A549 (cell line): Measurements from ENCODE around the gene RPS14. TPM values are rescaled to one million over a fixed set of nuclear protein-coding genes. Genes with fewer than 3 reads are reported as not detected.

Experiments
- ATAC-seq, 2 experiments: fragments of 200-7000 bp in 1 of 2; fragments of >200 bp in 1 of 2; cut with Nextera tagmentation in 1 of 2; cut with Tn5 transposase in 1 of 2; 3 replicates each; pipeline versions ENCODE4 v1.8.0 to v1.9.1; 2018 to 2020; ENCODE audit warnings: mild to moderate bottlenecking in 1 of 2, moderate library complexity in 1 of 2
- CTCF ChIA-PET: fragments of 300-600 bp; sonication (Branson Sonifier 250); formaldehyde crosslinking; extraction: SDS; loops from one replicate; lab custom pipeline; 2021; ENCODE audit warnings: antibody characterized with exemption, inconsistent platforms; lab: Yijun Ruan, JAX
- POLR2A ChIA-PET: fragments of 350-600 bp; formaldehyde crosslinking; extraction: SDS; loops from one replicate; lab custom pipeline; 2021; ENCODE audit warnings: antibody characterized with exemption, inconsistent platforms; lab: Yijun Ruan, JAX
- DNase-seq, 2 experiments: peaks; one replicate each; pipeline versions ENCODE4 v3.0.0 to v3.0.0-alpha.2; 2011 to 2016; ENCODE audit warnings: low read depth in 1 of 2, low spot score in 1 of 2
- FAIRE-seq: peaks from 2 replicates; lab custom pipeline; 2011; peaks lifted over from hg19 to GRCh38; lab: Jason Lieb, UNC
- H3K27ac ChIP-seq, 2 experiments: fragments of >200 bp; sonication (Bioruptor Twin); formaldehyde crosslinking; 3 replicates each; pipeline ENCODE4 v1.5.1; 2016 to 2017
- H3K4me1 ChIP-seq: fragments of >200 bp; sonication (Bioruptor Twin); formaldehyde crosslinking; 3 replicates; pipeline ENCODE4 v1.6.1; 2016
- H3K4me2 ChIP-seq: fragments of >200 bp; sonication (Bioruptor Twin); formaldehyde crosslinking; 3 replicates; pipeline ENCODE4 v1.6.1; 2016
- H3K4me3 ChIP-seq: fragments of >200 bp; sonication (Bioruptor Twin); formaldehyde crosslinking; 3 replicates; pipeline ENCODE4 v1.5.1; 2016
- H3K9me3 ChIP-seq: fragments of >200 bp; sonication (Bioruptor Twin); formaldehyde crosslinking; 3 replicates; pipeline ENCODE4 v1.6.1; 2016
- BHLHE40 ChIP-seq: IDR thresholded peaks from 2 replicates; pipeline ENCODE4 v1.6.1; 2012; ENCODE audit warnings: low read depth, low read length, inconsistent platforms
- CBX8 ChIP-seq: fragments of 200-600 bp; sonication (generic); IDR thresholded peaks from 2 replicates; pipeline ENCODE4 v1.6.1; 2016
- EHMT2 ChIP-seq: fragments of 200-600 bp; sonication (generic); IDR thresholded peaks from 2 replicates; pipeline ENCODE4 v1.6.1; 2016; ENCODE audit warnings: antibody characterized with exemption, low read depth, mild to moderate bottlenecking, moderate library complexity
- EP300 ChIP-seq, 2 experiments: fragments of >200 bp; sonication (Bioruptor Twin); formaldehyde crosslinking; IDR thresholded peaks; 2 replicates in 1 of 2; 3 replicates in 1 of 2; pipeline ENCODE4 v1.6.1; 2016 to 2017
- ESRRA ChIP-seq: fragments of 150-350 bp; IDR thresholded peaks from 2 replicates; pipeline ENCODE4 v1.6.1; 2014; ENCODE audit warnings: mild to moderate bottlenecking, low read length, borderline replicate concordance
- FOSL2 ChIP-seq, 2 experiments: fragments of 450-650 bp in 1 of 2; fragments of >200 bp in 1 of 2; sonication (Bioruptor Twin) in 1 of 2; formaldehyde crosslinking; IDR thresholded peaks; 2 replicates each; pipeline versions ENCODE4 v1.5.0 to v1.6.1; 2016 to 2020; ENCODE audit warnings: mild to moderate bottlenecking in 1 of 2, moderate library complexity in 1 of 2
- GATA3 ChIP-seq: IDR thresholded peaks from 2 replicates; pipeline ENCODE4 v1.6.1; 2012; ENCODE audit warnings: borderline replicate concordance
- HOXA7 ChIP-seq: fragments of 250-450 bp; sonication (Bioruptor Pico); IDR thresholded peaks from 2 replicates; pipeline ENCODE4 v1.5.0; 2020; ENCODE audit warnings: mild to moderate bottlenecking, moderate library complexity
- HOXB13 ChIP-seq: fragments of 250-450 bp; sonication (Bioruptor Pico); IDR thresholded peaks from 2 replicates; pipeline ENCODE4 v1.5.0; 2020; ENCODE audit warnings: low read depth, mild to moderate bottlenecking, moderate library complexity
- JUN ChIP-seq, 2 experiments: fragments of >200 bp; sonication (Bioruptor Twin); formaldehyde crosslinking; IDR thresholded peaks; 2 replicates in 1 of 2; 3 replicates in 1 of 2; pipeline ENCODE4 v1.6.1; 2016 to 2017
- KDM1A ChIP-seq: fragments of 200-600 bp; sonication (generic); IDR thresholded peaks from 2 replicates; pipeline ENCODE4 v1.6.1; 2016; ENCODE audit warnings: low read depth, mild to moderate bottlenecking
- NR3C1 ChIP-seq: fragments of >200 bp; sonication (Bioruptor Twin); formaldehyde crosslinking; IDR thresholded peaks from 3 replicates; pipeline ENCODE4 v1.6.1; 2017
- PHF8 ChIP-seq: fragments of 200-600 bp; sonication (generic); IDR thresholded peaks from 2 replicates; pipeline ENCODE4 v1.6.1; 2016; ENCODE audit warnings: low read depth, mild to moderate bottlenecking, antibody characterized with exemption, moderate library complexity, borderline replicate concordance
- POLR2AphosphoS2 ChIP-seq: conservative IDR thresholded peaks from 2 replicates; pipeline ENCODE4 v1.6.1; 2012; ENCODE audit warnings: low read length, improper control_type of control experiment, inconsistent platforms
- RAD21 ChIP-seq, 2 experiments: fragments of >200 bp in 1 of 2; sonication (Bioruptor Twin) in 1 of 2; formaldehyde crosslinking in 1 of 2; IDR thresholded peaks in 1 of 2; conservative IDR thresholded peaks in 1 of 2; 2 replicates in 1 of 2; 3 replicates in 1 of 2; pipeline ENCODE4 v1.6.1; 2012 to 2018; ENCODE audit warnings: inconsistent platforms in 1 of 2
- RFX5 ChIP-seq: fragments of 450-650 bp; IDR thresholded peaks from 2 replicates; pipeline ENCODE4 v1.7.1; 2014; ENCODE audit warnings: antibody characterized with exemption, mild to moderate bottlenecking, moderate library complexity
- RNF2 ChIP-seq: fragments of 200-600 bp; sonication (generic); IDR thresholded peaks from 2 replicates; pipeline ENCODE4 v1.6.1; 2016; ENCODE audit warnings: low read depth, mild to moderate bottlenecking, antibody characterized with exemption, moderate library complexity, borderline replicate concordance
- SREBF2 ChIP-seq: fragments of 450-650 bp; IDR thresholded peaks from 2 replicates; pipeline ENCODE4 v1.6.1; 2014; ENCODE audit warnings: mild to moderate bottlenecking, moderate library complexity
- TFCP2L1 ChIP-seq: fragments of 250-450 bp; sonication (Bioruptor Pico); IDR thresholded peaks from 2 replicates; pipeline ENCODE4 v1.5.0; 2021; ENCODE audit warnings: mild to moderate bottlenecking
- TP53 ChIP-seq: fragments of 250-450 bp; sonication (Bioruptor Pico); IDR thresholded peaks from 2 replicates; pipeline ENCODE4 v1.5.0; 2021; ENCODE audit warnings: mild to moderate bottlenecking, moderate library complexity
- ZC3H11A ChIP-seq: fragments of 450-650 bp; IDR thresholded peaks from 2 replicates; pipeline ENCODE4 v1.6.1; 2014; ENCODE audit warnings: antibody characterized with exemption, mild to moderate bottlenecking
- ZFP36 ChIP-seq: fragments of 450-650 bp; IDR thresholded peaks from 2 replicates; pipeline ENCODE4 v1.6.1; 2014; ENCODE audit warnings: borderline replicate concordance; ENCODE audit not compliant: partially characterized antibody
- WGBS: methylation state at CpG from one replicate; pipeline ENCODE4 v1.1.6; 2017; ENCODE audit errors: missing lambda C conversion rate; 5-methylcytosine and 5-hydroxymethylcytosine counted together
- polyA plus RNA-seq, 4 experiments: library from polyadenylated mRNA; depleted of rRNA in 3 of 4; stranded (reverse); fragments of >200 nt; fragmentation: RNase III in 1 of 4; extraction: RNeasy Plus Mini Kit Qiagen cat#74134 plus additional on column Dnase treatment in 1 of 4; gene quantifications; 2 replicates in 3 of 4; 3 replicates in 1 of 4; pipeline ENCODE4 v1.2.3, GENCODE V29; 2011 to 2017
- TF ChIP-seq, protein P1 (sequence below): IDR thresholded peaks from 2 replicates; pipeline ENCODE4 v1.6.1; 2012
- TF ChIP-seq, protein P2 (sequence below): fragments of 250-450 bp; sonication (Bioruptor Pico); IDR thresholded peaks from 2 replicates; pipeline ENCODE4 v1.5.0; 2020; ENCODE audit warnings: low read depth, mild to moderate bottlenecking, moderate library complexity
- TF ChIP-seq, protein P3 (sequence below): fragments of >200 bp; sonication (Bioruptor Twin); formaldehyde crosslinking; IDR thresholded peaks from 3 replicates; pipeline ENCODE4 v1.5.1; 2016
- TF ChIP-seq, protein P4 (sequence below): fragments of >200 bp; sonication (Bioruptor Twin); formaldehyde crosslinking; IDR thresholded peaks from 2 replicates; pipeline ENCODE4 v1.6.1; 2016
- TF ChIP-seq, protein P5 (sequence below): fragments of >200 bp; sonication (Bioruptor Twin); formaldehyde crosslinking; IDR thresholded peaks from 3 replicates; pipeline ENCODE4 v1.6.1; 2016

Gene RPS14
- polyA plus RNA-seq, 2 of the 4 experiments (the other 2 are of a cell fraction): 3,794 to 3,799 TPM

DNA sequence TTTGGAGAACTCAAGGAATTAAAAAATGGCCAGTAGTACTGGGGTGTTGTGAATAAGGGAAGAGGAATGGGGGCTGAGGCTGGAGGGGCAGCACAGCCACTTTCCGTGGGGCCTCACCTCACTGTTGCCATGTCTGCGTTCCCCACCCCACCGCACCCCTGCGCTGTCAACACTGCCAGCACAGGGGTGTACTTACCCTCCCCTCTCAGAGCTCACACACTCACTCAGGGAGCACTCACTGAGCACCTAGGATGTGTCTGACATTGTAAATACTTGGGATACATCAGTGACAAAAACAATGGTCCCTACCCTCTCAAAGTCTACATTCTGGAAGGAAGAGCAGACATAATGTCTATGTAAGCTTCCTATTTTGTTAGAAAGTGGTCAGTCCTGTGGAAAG, 3.4 kb upstream of the RPS14 start:
- Histone ChIP-seq H3K4me2 (no peak overlapping the region), H3K4me1 (peaks cover 3% of the 10 kb centered on the region), H3K9me3 (peaks cover 5% of the 10 kb centered on the region; the same call in 2 of the 3 replicates), H3K4me3 (no peak overlapping the region), H3K27ac (no peak overlapping the region)
- ATAC-seq: no peak
- CTCF ChIA-PET: interaction anchor here (0.8 to 5.1 kb wide), 3 partner anchors 72 to 107 kb away, joined by 3 to 32 read pairs (median 8); no protein-coding TSS in a partner anchor
- WGBS: 93% methylated on average over 4 of the region's 4 CpGs
- no peak for TF ChIP-seq SREBF2
- TF ChIP-seq CBX8: no peak
- TF ChIP-seq EP300 (IDR thresholded peaks at IDR 0.05): no peak
- TF ChIP-seq TP53: no peak
- TF ChIP-seq POLR2AphosphoS2: no peak
- no peak for TF ChIP-seq FOSL2 (IDR thresholded peaks at IDR 0.05)
- TF ChIP-seq FOSL2 (CRISPR knock-in tag; IDR thresholded peaks at IDR 0.05): no peak
- TF ChIP-seq PHF8: no peak
- POLR2A ChIA-PET: no interaction called here
- FAIRE-seq: no peak
- no peak for DNase-seq

DNA sequence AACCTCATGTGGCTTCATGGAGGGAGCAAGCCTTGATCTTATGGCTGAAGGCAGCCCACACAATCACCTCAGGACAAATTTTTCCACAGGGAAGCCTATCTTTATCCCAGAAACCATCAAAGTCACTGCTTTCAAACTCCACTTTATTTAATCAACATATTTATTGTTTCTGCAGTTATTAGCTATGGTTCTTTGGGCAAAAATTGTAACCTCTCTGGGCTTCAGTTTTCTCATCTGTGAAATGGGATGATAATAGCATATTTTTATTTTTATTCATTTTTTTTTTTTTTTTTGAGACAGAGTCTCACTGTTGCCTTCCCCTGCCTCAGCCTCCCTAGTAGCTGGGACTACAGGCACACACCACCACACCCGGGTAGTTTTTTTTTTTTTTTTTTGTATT, 2.1 kb upstream of the RPS14 start:
- FAIRE-seq (no peak), DNase-seq (no peak), ATAC-seq (no peak)
- Histone ChIP-seq H3K27ac (no peak overlapping the region), H3K4me1 (peaks cover 16% of the 10 kb centered on the region), H3K4me3 (no peak overlapping the region), H3K9me3 (peaks cover 5% of the 10 kb centered on the region; the same call in 2 of the 3 replicates), H3K4me2 (no peak overlapping the region)
- TF ChIP-seq, protein P1, sequence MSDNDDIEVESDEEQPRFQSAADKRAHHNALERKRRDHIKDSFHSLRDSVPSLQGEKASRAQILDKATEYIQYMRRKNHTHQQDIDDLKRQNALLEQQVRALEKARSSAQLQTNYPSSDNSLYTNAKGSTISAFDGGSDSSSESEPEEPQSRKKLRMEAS: no peak
- TF ChIP-seq EP300 (IDR thresholded peaks at IDR 0.05): no peak
- no peak for TF ChIP-seq TP53
- no peak for TF ChIP-seq BHLHE40
- TF ChIP-seq, protein P2, sequence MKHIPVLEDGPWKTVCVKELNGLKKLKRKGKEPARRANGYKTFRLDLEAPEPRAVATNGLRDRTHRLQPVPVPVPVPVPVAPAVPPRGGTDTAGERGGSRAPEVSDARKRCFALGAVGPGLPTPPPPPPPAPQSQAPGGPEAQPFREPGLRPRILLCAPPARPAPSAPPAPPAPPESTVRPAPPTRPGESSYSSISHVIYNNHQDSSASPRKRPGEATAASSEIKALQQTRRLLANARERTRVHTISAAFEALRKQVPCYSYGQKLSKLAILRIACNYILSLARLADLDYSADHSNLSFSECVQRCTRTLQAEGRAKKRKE (CRISPR knock-in tag): no peak
- no peak for TF ChIP-seq GATA3
- TF ChIP-seq, protein P3, sequence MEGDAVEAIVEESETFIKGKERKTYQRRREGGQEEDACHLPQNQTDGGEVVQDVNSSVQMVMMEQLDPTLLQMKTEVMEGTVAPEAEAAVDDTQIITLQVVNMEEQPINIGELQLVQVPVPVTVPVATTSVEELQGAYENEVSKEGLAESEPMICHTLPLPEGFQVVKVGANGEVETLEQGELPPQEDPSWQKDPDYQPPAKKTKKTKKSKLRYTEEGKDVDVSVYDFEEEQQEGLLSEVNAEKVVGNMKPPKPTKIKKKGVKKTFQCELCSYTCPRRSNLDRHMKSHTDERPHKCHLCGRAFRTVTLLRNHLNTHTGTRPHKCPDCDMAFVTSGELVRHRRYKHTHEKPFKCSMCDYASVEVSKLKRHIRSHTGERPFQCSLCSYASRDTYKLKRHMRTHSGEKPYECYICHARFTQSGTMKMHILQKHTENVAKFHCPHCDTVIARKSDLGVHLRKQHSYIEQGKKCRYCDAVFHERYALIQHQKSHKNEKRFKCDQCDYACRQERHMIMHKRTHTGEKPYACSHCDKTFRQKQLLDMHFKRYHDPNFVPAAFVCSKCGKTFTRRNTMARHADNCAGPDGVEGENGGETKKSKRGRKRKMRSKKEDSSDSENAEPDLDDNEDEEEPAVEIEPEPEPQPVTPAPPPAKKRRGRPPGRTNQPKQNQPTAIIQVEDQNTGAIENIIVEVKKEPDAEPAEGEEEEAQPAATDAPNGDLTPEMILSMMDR: no peak
- TF ChIP-seq FOSL2 (IDR thresholded peaks at IDR 0.05): no peak
- TF ChIP-seq FOSL2 (CRISPR knock-in tag; IDR thresholded peaks at IDR 0.05): no peak
- TF ChIP-seq HOXA7 (CRISPR knock-in tag): no peak
- TF ChIP-seq JUN (IDR thresholded peaks at IDR 0.05): no peak
- TF ChIP-seq ZC3H11A: no peak
- TF ChIP-seq ZFP36: no peak
- no peak for TF ChIP-seq EHMT2
- no peak for TF ChIP-seq HOXB13 (CRISPR knock-in tag)
- TF ChIP-seq ESRRA: no peak
- POLR2A ChIA-PET: interaction anchor here (0.7 kb wide), 2 partner anchors 307 to 630 kb away, joined by 3 read pairs; partner anchors contain the start of gene DCTN4
- WGBS: 85% methylated on average over 1 of the region's 1 CpG
- CTCF ChIA-PET: interaction anchor here (0.6 to 5.1 kb wide), 6 partner anchors 8 to 109 kb away, joined by 3 to 32 read pairs (median 20); no protein-coding TSS in a partner anchor

DNA sequence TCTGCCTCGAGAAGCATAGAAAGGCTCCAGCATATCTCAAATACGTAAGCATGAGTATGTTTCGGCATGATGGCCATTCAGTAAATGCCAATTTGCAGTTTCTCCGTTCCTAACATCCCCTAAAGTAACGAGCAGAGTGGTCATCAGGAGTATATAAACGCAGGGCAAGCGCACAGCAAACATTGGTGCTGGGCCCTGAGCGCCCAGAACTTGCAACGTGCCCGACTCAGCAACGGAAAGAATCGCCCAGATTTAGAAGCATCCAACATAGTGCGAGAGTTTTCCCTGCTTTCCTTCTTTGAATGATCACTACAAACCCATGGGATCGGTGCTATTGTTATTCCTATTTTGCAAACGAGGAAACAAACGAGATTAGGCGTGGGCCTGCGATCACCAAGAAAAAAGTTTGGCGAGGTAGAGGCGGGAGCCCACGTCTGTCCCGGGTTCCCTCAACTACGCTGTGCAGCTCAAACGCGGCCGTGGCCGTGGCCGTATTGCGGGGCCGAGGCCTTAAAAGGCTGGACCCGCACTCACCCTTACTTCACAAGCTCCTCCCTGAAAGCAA, 505 bp downstream of the RPS14 start:
- DNase-seq (no peak), FAIRE-seq (no peak), ATAC-seq (peak; percentile 45 to 70)
- peak overlapping the region; percentile 98 for H3K4me2 ChIP-seq
- peak overlapping the region; percentile 96 for H3K27ac ChIP-seq
- peaks cover 33% of the 10 kb centered on the region for H3K4me1 ChIP-seq
- under 1% methylated on average over 21 of the region's 31 CpGs for WGBS
- peak overlapping the region; percentile 78 for H3K4me3 ChIP-seq
- POLR2A ChIA-PET: interaction anchor here (0.6 to 1.0 kb wide), 4 partner anchors 37 to 310 kb away, joined by 3 read pairs; partner anchors contain the start of gene DCTN4
- CTCF ChIA-PET: interaction anchor here (0.7 to 5.1 kb wide), 10 partner anchors 11 to 211 kb away, joined by 3 to 32 read pairs (median 8); no protein-coding TSS in a partner anchor
- H3K9me3 ChIP-seq: peaks cover 5% of the 10 kb centered on the region; the same call in 2 of the 3 replicates
- TF ChIP-seq NR3C1 (no peak), KDM1A (no peak), PHF8 (peak; percentile 11; the same call in 1 of the 2 replicates), RFX5 (no peak), RAD21 (conservative IDR thresholded peaks at IDR 0.05 in 1 of 2, IDR thresholded peaks at IDR 0.05 in 1 of 2) (no peak), RNF2 (no peak), TFCP2L1 (CRISPR knock-in tag) (peak; percentile 57; the same call in 1 of the 2 replicates)
- TF ChIP-seq, protein P4, sequence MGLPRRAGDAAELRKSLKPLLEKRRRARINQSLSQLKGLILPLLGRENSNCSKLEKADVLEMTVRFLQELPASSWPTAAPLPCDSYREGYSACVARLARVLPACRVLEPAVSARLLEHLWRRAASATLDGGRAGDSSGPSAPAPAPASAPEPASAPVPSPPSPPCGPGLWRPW: no peak
- TF ChIP-seq, protein P2 (CRISPR knock-in tag): no peak
- TF ChIP-seq, protein P5, sequence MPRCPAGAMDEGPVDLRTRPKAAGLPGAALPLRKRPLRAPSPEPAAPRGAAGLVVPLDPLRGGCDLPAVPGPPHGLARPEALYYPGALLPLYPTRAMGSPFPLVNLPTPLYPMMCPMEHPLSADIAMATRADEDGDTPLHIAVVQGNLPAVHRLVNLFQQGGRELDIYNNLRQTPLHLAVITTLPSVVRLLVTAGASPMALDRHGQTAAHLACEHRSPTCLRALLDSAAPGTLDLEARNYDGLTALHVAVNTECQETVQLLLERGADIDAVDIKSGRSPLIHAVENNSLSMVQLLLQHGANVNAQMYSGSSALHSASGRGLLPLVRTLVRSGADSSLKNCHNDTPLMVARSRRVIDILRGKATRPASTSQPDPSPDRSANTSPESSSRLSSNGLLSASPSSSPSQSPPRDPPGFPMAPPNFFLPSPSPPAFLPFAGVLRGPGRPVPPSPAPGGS: no peak
